Keratinocyte (primary cell): Measurements from ENCODE around the gene XKR3.
"Not testable (repeated sequence)": the region's sequence is repeated elsewhere in the genome, so short reads cannot be mapped to it uniquely, and the experiment has no call there.

Experiments
- EZH2 ChIP-seq: IDR thresholded peaks from one replicate; pipeline ENCODE4 v1.6.1; 2012; ENCODE audit warnings: inconsistent platforms, mild to moderate bottlenecking, low read length, moderate library complexity
- TF ChIP-seq, protein P1 (sequence below), 3 experiments: IDR thresholded peaks in 1 of 3; conservative IDR thresholded peaks in 1 of 3; optimal IDR thresholded peaks in 1 of 3; 2 replicates in 2 of 3; 3 replicates in 1 of 3; pipeline versions ENCODE3 to v1.5.1; 2011; ENCODE audit warnings: low read length in 3 of 3, mild to moderate bottlenecking in 3 of 3, moderate library complexity in 2 of 3, control low read depth in 1 of 3, inconsistent platforms in 1 of 3; ENCODE audit not compliant: insufficient read depth in 2 of 3; ENCODE audit errors: extremely low read depth in 1 of 3

DNA sequence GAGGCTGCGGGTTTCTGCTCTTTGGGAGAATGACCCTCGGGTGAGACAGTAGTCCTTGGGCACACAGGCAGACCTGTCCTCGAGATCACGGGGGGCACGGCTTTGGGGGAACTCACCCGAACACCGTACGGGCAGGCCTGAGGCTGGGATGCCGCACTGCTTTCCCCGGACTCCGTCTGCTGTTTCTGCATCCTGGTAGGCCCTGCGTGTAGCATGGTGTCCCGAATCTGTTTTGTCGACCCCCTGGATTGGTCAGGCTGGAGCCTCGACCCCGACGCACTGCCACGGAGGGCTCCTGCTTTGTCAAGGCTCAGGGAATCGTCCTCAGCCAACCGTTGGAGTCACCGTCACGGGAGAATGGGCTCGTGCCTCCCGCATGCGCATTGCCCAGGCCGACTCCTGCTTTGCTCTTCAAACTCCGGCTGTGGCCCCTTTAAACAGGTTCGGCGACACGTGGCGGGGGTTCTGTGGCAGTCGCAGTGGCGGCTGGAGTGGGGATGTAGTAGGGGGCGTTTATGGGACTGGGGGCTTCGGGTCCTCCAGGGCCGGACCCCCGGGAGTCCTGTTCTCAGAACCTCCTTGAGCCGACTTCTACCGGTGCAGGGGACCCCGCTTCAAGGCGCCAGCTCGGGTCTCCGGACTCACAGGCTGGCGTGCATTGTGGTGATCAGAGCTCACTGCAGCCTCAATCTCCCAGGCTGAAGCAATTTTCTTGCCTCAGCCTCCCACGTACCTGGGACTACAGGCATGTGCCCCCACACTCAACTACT, 76.9 kb downstream of the XKR3 start:
- TF ChIP-seq, protein P1, sequence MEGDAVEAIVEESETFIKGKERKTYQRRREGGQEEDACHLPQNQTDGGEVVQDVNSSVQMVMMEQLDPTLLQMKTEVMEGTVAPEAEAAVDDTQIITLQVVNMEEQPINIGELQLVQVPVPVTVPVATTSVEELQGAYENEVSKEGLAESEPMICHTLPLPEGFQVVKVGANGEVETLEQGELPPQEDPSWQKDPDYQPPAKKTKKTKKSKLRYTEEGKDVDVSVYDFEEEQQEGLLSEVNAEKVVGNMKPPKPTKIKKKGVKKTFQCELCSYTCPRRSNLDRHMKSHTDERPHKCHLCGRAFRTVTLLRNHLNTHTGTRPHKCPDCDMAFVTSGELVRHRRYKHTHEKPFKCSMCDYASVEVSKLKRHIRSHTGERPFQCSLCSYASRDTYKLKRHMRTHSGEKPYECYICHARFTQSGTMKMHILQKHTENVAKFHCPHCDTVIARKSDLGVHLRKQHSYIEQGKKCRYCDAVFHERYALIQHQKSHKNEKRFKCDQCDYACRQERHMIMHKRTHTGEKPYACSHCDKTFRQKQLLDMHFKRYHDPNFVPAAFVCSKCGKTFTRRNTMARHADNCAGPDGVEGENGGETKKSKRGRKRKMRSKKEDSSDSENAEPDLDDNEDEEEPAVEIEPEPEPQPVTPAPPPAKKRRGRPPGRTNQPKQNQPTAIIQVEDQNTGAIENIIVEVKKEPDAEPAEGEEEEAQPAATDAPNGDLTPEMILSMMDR (optimal IDR thresholded peaks at IDR 0.05 in 1 of 3, IDR thresholded peaks at IDR 0.05 in 1 of 3, conservative IDR thresholded peaks at IDR 0.05 in 1 of 3; ENCODE audit: extremely low read depth in 1 of 3, insufficient read depth in 2 of 3, low read length in 3 of 3), result not testable (repeated sequence)
- not testable (repeated sequence) for TF ChIP-seq EZH2
